HG03342 (cell line): Measurements from ENCODE around the gene POLN.

ENCODE experiments used
- ATAC-seq: cut with Tn5 transposase; IDR thresholded peaks from one replicate; pipeline ENCODE4 v1.9.1; 2021; ENCODE audit warnings: mild to moderate bottlenecking, moderate library complexity; ENCODE audit not compliant: unreplicated experiment

Gene POLN

DNA sequence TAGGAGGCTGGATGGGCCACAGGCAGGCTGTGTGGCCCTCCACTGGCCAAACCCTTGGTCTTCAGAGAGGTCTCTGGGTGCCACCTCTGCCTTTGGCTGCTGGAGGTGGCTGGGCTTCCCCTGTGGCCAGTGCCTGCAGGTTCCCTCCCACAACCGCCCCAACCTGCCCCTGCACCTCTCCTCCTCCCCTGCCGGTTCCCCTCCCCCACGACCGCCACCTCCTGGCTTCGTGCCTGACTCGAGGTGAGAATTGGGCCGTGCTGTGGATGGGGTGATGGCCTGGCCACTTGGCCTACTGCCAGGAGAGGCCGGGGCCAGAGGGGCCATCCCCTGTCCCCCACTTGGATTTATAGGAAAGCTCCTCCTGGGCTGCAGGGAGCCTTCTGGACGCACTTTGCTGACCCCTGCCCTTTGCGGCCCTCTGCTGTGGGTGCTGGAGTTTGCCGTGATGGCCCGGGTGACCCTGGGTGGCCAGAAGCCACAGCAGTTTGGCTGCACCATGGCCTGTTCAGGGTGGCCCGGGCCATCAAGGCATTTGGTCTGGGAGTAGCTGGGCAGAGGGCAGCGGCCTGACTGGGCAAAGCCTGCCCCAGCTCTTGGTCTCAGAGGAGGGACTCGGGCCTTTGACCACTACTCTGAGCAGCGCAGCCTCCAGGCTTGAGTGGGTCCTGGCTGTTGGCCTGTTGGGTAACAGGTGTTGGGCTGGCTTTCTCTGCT is 179.0 kb downstream of the POLN start:
- ATAC-seq = no peak

- ATAC-seq = no peak
These were observed 179.6 kb downstream of the POLN start for GRCh38 chr4:2062168-2062807.

- no peak for ATAC-seq
These were observed 180.5 kb downstream of the POLN start for GRCh38 chr4:2061186-2062131.

- no peak for ATAC-seq
These were observed 181.2 kb downstream of the POLN start for GRCh38 chr4:2060611-2061185.

GRCh38 chr4:2059726-2060602 is 182.0 kb downstream of the POLN start:
- ATAC-seq = no peak

- no peak for ATAC-seq
These were observed 182.7 kb downstream of the POLN start, which contains the start of gene NAT8L for GRCh38 chr4:2059046-2059725. NAT8L (plus strand) TSS chr4:2059327; CDS start chr4:2059512, 185 bp downstream.

DNA sequence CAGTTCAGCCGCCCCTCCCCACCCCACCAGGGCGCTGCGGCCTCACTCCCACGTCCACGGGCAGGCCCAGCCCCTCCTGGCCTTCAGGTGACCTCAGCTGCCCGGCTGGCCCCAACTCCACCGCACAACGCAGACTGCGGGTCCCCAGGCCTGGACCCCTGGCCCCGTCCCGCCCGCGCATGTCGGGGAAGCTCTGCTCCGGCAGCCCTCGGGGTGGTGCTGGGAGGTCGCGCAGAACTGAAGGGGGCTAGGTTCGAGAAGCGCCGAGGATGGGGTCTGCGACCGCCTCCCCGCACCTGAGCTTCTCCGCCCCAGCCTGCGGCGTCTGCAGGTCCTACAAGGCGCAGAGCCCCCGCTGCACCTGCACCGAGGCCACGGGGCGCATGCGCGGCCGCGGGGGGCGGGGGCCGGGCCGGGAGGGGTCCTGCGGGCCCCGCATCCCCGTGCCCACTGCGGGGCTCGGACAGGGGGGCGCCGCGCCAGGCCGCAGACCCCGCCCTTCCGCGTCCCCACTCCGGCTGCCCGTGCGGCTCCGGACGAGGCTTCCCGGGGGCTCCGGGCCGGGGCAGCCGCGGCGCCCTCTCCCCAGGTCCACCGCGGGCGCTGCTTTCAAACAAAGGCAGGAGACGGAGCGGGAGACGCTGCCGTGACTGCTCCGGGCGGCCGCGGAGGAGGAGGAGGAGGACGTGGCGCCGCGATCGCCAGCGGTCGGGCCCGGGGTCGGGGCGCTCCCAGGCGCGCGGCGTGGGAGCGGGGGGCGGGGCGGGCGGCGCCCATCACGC is 183.5 kb downstream of the POLN start:
- ATAC-seq = no peak

GRCh38 chr4:2057382-2058065 is 184.4 kb downstream of the POLN start:
- ATAC-seq = no peak

GRCh38 chr4:2054217-2054616 is 187.7 kb downstream of the POLN start:
- no peak for ATAC-seq

- ATAC-seq = no peak
These were observed 190.8 kb downstream of the POLN start for GRCh38 chr4:2051086-2051485.

GRCh38 chr4:2049811-2050210 is 192.1 kb downstream of the POLN start:
- ATAC-seq = no peak

GRCh38 chr4:2049381-2049780 is 192.5 kb downstream of the POLN start:
- ATAC-seq = no peak

DNA sequence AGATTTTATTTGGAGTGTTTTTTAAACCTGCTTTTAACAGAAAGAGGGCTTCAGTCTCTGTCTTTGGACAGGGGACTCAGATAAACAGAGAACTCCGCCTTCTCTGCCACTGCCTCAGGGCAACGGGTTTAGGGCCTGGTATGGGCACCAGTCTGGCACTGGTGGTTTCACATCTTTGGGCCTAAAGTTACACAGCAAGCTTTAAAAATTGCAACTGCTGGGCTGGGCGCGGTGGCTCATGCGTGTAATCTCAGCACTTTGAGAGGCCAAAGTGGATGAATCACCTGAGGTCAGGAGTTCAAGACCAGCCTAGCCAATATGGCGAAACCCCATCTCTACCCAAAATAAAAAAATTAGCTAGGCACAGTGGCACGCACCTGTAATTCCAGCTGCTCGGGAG is 193.1 kb downstream of the POLN start:
- ATAC-seq = no peak

GRCh38 chr4:2047781-2048581 is 193.9 kb downstream of the POLN start:
- no peak for ATAC-seq

DNA sequence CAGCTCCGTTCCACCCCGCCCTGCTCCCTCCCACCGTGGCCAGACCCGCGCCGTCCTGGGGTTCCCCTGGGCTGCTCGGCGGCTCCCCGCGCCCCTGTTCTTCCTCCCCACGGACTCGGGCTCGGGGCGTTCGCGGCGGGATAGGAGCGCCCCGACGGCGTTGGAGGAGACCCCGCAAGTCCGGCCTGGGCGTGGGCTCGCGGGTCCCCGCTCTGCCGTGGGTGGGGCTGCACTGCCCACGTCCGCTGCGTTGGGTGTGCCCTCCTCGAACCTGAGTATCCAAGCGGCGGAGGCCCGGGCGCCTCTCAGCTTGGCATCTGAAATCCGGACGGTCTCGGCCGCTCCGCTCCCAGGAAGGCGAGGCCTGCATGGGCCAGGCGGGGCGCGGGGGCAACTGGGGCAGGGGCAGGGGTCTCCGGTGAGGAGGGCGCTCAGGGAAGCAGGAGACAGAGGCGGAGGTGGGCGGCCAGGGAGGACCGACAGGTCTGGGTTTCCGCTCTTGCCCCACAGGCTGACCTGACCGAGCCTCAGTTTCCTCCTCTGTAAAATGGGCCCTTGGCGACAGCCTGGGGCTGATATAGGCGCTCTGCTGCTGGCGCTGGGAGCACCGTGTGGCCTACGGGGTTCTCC is 194.8 kb downstream of the POLN start:
- ATAC-seq = no peak

- ATAC-seq = no peak
These were observed 195.6 kb downstream of the POLN start for GRCh38 chr4:2046031-2046961.
